Fibroblast of villous mesenchyme (primary cell): ENCODE measurements around the gene SLC12A6. TPM values are rescaled to one million over a fixed set of nuclear protein-coding genes. Genes with fewer than 3 reads are reported as not detected.
A peak's percentile ranks its signal among the peaks of the same experiment; 100 is the strongest.

ENCODE experiments used
- DNase-seq: peaks from one replicate; pipeline ENCODE4 v3.0.0-alpha.2; 2010; ENCODE audit warnings: low read depth
- H3K4me3 ChIP-seq: 2 replicates; pipeline ENCODE4 v1.5.1; 2011; ENCODE audit warnings: low read depth, mild to moderate bottlenecking, low read length
- small RNA-seq: library from RNA; depleted of rRNA; stranded (forward); fragments of <200 nt; gene quantifications from one replicate; pipeline ENCODE3, GENCODE V24; 2012
- total RNA-seq: library from RNA; depleted of rRNA; stranded (reverse); fragments of >200 nt; gene quantifications from 2 replicates; pipeline ENCODE4 v1.2.3, GENCODE V29; 2012
- TF ChIP-seq, protein P1 (sequence below): IDR thresholded peaks from 2 replicates; pipeline ENCODE4 v1.5.1; 2012; ENCODE audit warnings: low read depth, mild to moderate bottlenecking, low read length; ENCODE audit not compliant: insufficient read depth

Gene SLC12A6
- total RNA-seq, 1 donor, result 12.5 TPM

- TF ChIP-seq, protein P1, sequence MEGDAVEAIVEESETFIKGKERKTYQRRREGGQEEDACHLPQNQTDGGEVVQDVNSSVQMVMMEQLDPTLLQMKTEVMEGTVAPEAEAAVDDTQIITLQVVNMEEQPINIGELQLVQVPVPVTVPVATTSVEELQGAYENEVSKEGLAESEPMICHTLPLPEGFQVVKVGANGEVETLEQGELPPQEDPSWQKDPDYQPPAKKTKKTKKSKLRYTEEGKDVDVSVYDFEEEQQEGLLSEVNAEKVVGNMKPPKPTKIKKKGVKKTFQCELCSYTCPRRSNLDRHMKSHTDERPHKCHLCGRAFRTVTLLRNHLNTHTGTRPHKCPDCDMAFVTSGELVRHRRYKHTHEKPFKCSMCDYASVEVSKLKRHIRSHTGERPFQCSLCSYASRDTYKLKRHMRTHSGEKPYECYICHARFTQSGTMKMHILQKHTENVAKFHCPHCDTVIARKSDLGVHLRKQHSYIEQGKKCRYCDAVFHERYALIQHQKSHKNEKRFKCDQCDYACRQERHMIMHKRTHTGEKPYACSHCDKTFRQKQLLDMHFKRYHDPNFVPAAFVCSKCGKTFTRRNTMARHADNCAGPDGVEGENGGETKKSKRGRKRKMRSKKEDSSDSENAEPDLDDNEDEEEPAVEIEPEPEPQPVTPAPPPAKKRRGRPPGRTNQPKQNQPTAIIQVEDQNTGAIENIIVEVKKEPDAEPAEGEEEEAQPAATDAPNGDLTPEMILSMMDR, result no peak
- no peak overlapping the region for H3K4me3 ChIP-seq
- DNase-seq, result peak; percentile 40
These were observed 151.9 kb downstream of the SLC12A6 start for GRCh38 chr15:34185666-34186065.

GRCh38 chr15:34182942-34183341, 154.6 kb downstream of the SLC12A6 start:
- no peak for DNase-seq
- TF ChIP-seq, protein P1, result no peak
- H3K4me3 ChIP-seq, result no peak overlapping the region

Small RNAs within 50 kb of the gene (small RNA-seq; reads per million reads assigned to genes)
- not detected for gene MIR1233-1
- not detected for gene RF00019

Other genes starting within 250 kb of the SLC12A6 start
- gene EMC7, start 235.9 kb downstream of the SLC12A6 start, total RNA-seq, result 36.7 and 57.4 TPM in 2 replicates
- 1.9 and 2.6 TPM in 2 replicates for gene PGBD4, start 235.7 kb downstream of the SLC12A6 start, total RNA-seq
- gene KATNBL1, start 127.7 kb downstream of the SLC12A6 start, total RNA-seq, result 53.8 and 70.4 TPM in 2 replicates
- 120 and 149 TPM in 2 replicates for gene EMC4, start 112.8 kb downstream of the SLC12A6 start, total RNA-seq
- gene NOP10, start 5.4 kb upstream of the SLC12A6 start, total RNA-seq, result 190 and 201 TPM in 2 replicates
- gene NUTM1, start 5.5 kb upstream of the SLC12A6 start, total RNA-seq, result not detected in 2 replicates
- 11.0 and 19.9 TPM in 2 replicates for gene LPCAT4, start 29.4 kb upstream of the SLC12A6 start, total RNA-seq
- 11.2 and 18.0 TPM in 2 replicates for gene GOLGA8A, start 100.0 kb upstream of the SLC12A6 start, total RNA-seq
- gene GOLGA8B, start 245.9 kb upstream of the SLC12A6 start, total RNA-seq, result 32.9 and 33.7 TPM in 2 replicates